Stimulated activated CD4-positive, alpha-beta T cell treated with anti-CD3 and anti-CD28 coated beads, TNF-alpha, amount 100 ng/mL, for 24 hours (primary cell): ENCODE data around the gene PPP1R9B.
A peak's percentile ranks its signal among the peaks of the same experiment; 100 is the strongest.

ENCODE experiments used
- DNase-seq, 3 experiments: peaks; one replicate each; pipeline ENCODE4 v3.0.0-alpha.2; 2020; ENCODE audit warnings: low read depth in 3 of 3

The PPP1R9B gene

GRCh38 chr17:50090971-50091917 lies 59.2 kb downstream of the PPP1R9B start:
- no peak for DNase-seq

DNA sequence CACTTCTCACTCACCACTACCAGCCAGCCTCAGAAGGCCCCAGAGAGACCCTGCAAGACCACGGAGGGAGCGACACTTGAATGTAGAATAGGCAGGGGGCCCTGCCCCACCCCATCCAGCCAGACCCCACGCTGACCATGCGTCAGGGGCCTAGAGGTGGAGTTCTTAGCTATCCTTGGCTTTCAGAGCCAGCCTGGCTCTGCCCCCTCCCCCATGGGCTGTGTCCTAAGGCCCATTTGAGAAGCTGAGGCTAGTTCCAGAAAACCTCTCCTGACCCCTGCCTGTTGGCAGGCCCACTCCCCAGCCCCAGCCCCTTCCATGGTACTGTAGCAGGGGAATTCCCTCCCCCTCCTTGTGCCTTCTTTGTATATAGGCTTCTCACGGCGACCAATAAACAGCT lies 60.4 kb downstream of the PPP1R9B start:
- no peak for DNase-seq

- DNase-seq: no peak
Observed at GRCh38 chr17:50088952-50089825, 61.3 kb downstream of the PPP1R9B start.

DNA sequence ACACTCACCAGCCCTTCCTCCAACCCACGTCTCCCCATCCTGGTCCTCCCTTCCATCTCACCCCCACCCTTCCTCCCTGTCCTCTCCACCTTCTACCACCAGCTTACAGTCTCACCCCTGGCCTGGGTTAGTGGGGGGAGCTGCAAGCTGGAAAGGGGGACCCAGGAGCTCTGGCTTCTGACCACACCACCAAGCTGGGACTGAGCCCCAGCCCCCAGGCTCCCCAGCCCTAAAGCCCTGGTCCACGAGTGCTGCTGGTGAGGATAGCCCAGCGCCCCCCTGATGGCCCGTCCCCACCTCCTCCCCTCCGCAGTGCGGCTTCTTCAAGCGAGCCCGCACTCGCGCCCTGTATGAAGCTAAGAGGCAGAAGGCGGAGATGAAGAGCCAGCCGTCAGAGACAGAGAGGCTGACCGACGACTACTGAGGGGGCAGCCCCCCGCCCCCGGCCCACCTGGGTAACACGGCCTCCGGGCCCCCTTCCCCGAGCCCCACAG lies 62.5 kb downstream of the PPP1R9B start:
- no peak for DNase-seq

DNA sequence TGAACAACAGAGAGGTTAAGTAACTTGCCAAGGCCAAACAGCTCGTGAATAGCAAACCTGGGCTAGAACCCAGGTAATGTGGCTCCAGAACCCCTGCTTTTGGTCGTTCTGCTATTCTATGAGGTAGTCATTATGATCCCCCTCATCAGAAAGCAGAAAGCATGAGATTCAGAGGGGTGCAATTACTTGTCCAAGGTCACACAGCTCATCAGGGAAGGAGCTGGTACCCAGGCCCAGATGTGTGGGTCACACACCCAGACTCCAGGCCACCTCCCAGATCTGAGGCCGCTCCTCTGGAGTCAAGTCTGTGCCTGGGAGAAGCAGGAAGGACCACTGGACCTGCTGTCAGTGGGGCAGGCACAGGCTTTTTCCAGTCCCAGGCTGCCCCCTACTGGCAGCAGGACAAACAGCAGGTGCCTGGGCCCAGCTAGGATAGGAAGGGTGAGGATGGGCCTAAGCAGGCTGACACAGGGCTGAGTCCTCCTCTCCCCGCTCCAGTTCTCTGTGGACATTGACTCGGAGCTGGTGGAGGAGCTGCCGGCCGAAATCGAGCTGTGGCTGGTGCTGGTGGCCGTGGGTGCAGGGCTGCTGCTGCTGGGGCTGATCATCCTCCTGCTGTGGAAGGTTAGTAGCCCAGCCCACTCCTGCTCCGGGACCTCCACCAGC lies 63.1 kb downstream of the PPP1R9B start:
- DNase-seq: peak; percentile 59 to 73 (median 63)
